H1 (cell line): Measurements from ENCODE around the gene URAD. TPM values are rescaled to one million over a fixed set of nuclear protein-coding genes. Genes with fewer than 3 reads are reported as not detected.

Experiments used
- CTCF ChIA-PET: fragments of 300-600 bp; sonication (Branson Sonifier 250); formaldehyde crosslinking; loops from one replicate; lab custom pipeline; 2021; ENCODE audit not compliant: partially characterized antibody; lab: Charles Lee
- POLR2A ChIA-PET: fragments of 300-600 bp; sonication (Branson Sonifier 250); formaldehyde crosslinking; loops from one replicate; lab custom pipeline; 2021; ENCODE audit warnings: inconsistent platforms; ENCODE audit not compliant: partially characterized antibody; lab: Charles Lee
- DNase-seq, 2 experiments: peaks; one replicate each; pipeline versions ENCODE4 v3.0.0 to v3.0.0-alpha.2; 2010 to 2022; ENCODE audit warnings: low spot score in 2 of 2, low read depth in 1 of 2, mixed read lengths in 1 of 2
- FAIRE-seq: peaks from 2 replicates; lab custom pipeline; 2011; peaks lifted over from hg19 to GRCh38; lab: Jason Lieb, UNC
- H2AFZ ChIP-seq: 2 replicates; pipeline ENCODE4 v1.8.1; 2012; ENCODE audit warnings: low read length, inconsistent platforms
- H2AK5ac ChIP-seq: 2 replicates; pipeline ENCODE4 v1.6.1; 2013; ENCODE audit warnings: low read depth, low read length
- H2BK120ac ChIP-seq: replicated peaks from 2 replicates; pipeline ENCODE3; 2013; ENCODE audit warnings: low read depth, low read length, inconsistent platforms
- H2BK12ac ChIP-seq: 2 replicates; pipeline ENCODE4 v1.6.1; 2013; ENCODE audit warnings: low read depth, low read length
- H2BK15ac ChIP-seq: 2 replicates; pipeline ENCODE4 v1.6.1; 2013; ENCODE audit warnings: low read length
- H2BK20ac ChIP-seq: 2 replicates; pipeline ENCODE4 v1.6.1; 2013; ENCODE audit warnings: low read length
- H2BK5ac ChIP-seq: 2 replicates; pipeline ENCODE4 v1.6.1; 2013; ENCODE audit warnings: low read depth, low read length
- H3K14ac ChIP-seq: 2 replicates; pipeline ENCODE4 v1.6.1; 2013; ENCODE audit warnings: inconsistent platforms; ENCODE audit not compliant: insufficient read length
- H3K18ac ChIP-seq: 2 replicates; pipeline ENCODE4 v1.6.1; 2013; ENCODE audit warnings: low read length; ENCODE audit errors: extremely low read depth
- H3K23ac ChIP-seq: 2 replicates; pipeline ENCODE4 v1.6.1; 2013; ENCODE audit warnings: inconsistent platforms; ENCODE audit not compliant: insufficient read length
- H3K23me2 ChIP-seq: 2 replicates; pipeline ENCODE4 v1.6.1; 2013; ENCODE audit warnings: low read depth, low read length
- H3K27ac ChIP-seq: 2 replicates; pipeline ENCODE4 v1.6.1; 2011; ENCODE audit warnings: low read depth, low read length, inconsistent platforms
- H3K27me3 ChIP-seq, 4 experiments: replicated peaks in 1 of 4; 1 replicate in 1 of 4; 2 replicates in 3 of 4; pipeline versions ENCODE4 v1.6.1 to v1.8.1; 2011 to 2013; ENCODE audit warnings: low read length in 3 of 4, mild to moderate bottlenecking in 3 of 4, inconsistent platforms in 2 of 4, mixed read lengths in 2 of 4, moderate library complexity in 1 of 4; ENCODE audit not compliant: control insufficient read depth in 3 of 4, insufficient read depth in 3 of 4; ENCODE audit errors: extremely low read depth in 1 of 4
- H3K36me3 ChIP-seq, 4 experiments: 2 replicates each; pipeline versions ENCODE4 v1.6.1 to v1.8.1; 2011 to 2013; ENCODE audit warnings: mild to moderate bottlenecking in 4 of 4, low read length in 3 of 4, moderate library complexity in 2 of 4, control low read depth in 1 of 4, inconsistent platforms in 1 of 4; ENCODE audit not compliant: insufficient read depth in 4 of 4, control insufficient read depth in 2 of 4
- H3K4ac ChIP-seq: replicated peaks from 2 replicates; pipeline ENCODE3; 2013; ENCODE audit warnings: low read length, low read depth, mixed read lengths, inconsistent platforms; ENCODE audit not compliant: insufficient read length
- H3K4me1 ChIP-seq, 4 experiments: replicated peaks in 1 of 4; 1 replicate in 1 of 4; 2 replicates in 3 of 4; pipeline versions ENCODE4 v1.6.1 to v1.8.1; 2011 to 2013; ENCODE audit warnings: low read length in 3 of 4, inconsistent platforms in 2 of 4, mixed read lengths in 1 of 4; ENCODE audit not compliant: insufficient read depth in 4 of 4, control insufficient read depth in 3 of 4
- H3K4me2 ChIP-seq, 2 experiments: 2 replicates each; pipeline versions ENCODE4 v1.6.1 to v1.8.1; 2011 to 2013; ENCODE audit warnings: low read depth in 2 of 2, low read length in 2 of 2, control low read depth in 1 of 2, inconsistent platforms in 1 of 2, mild to moderate bottlenecking in 1 of 2; ENCODE audit not compliant: insufficient read depth in 1 of 2
- H3K4me3 ChIP-seq, 4 experiments: fragments of 200-600, 300-600 bp in 1 of 4; sonication (generic), shearing (Covaris generic), sonication (Bioruptor Twin) in 1 of 4; 2 replicates each; pipeline versions ENCODE4 v1.5.1 to v1.8.1; 2011 to 2016; ENCODE audit warnings: low read length in 4 of 4, low read depth in 3 of 4, control low read depth in 2 of 4, inconsistent platforms in 2 of 4, mild to moderate bottlenecking in 2 of 4, mixed read lengths in 1 of 4, moderate library complexity in 1 of 4; ENCODE audit not compliant: insufficient read depth in 2 of 4; ENCODE audit errors: extremely low read depth in 1 of 4
- H3K56ac ChIP-seq: replicated peaks from 2 replicates; pipeline ENCODE3; 2013; ENCODE audit warnings: low read depth, mild to moderate bottlenecking, mixed read lengths, low read length, inconsistent platforms; ENCODE audit not compliant: insufficient read length
- H3K79me1 ChIP-seq: 2 replicates; pipeline ENCODE4 v1.6.1; 2013; ENCODE audit warnings: low read depth, low read length, control low read depth
- H3K79me2 ChIP-seq, 2 experiments: 2 replicates each; pipeline versions ENCODE4 v1.6.1 to v1.8.1; 2012 to 2013; ENCODE audit warnings: low read length in 2 of 2, mild to moderate bottlenecking in 2 of 2, inconsistent platforms in 1 of 2; ENCODE audit not compliant: insufficient read depth in 2 of 2, control insufficient read depth in 1 of 2
- H3K9ac ChIP-seq, 4 experiments: replicated peaks in 1 of 4; 1 replicate in 1 of 4; 2 replicates in 3 of 4; pipeline versions ENCODE4 v1.6.1 to v1.8.1; 2011 to 2013; ENCODE audit warnings: low read depth in 3 of 4, low read length in 3 of 4, control low read depth in 2 of 4, mild to moderate bottlenecking in 2 of 4, moderate library complexity in 2 of 4, inconsistent platforms in 1 of 4; ENCODE audit errors: extremely low read depth in 1 of 4
- H3K9me3 ChIP-seq, 2 experiments: 2 replicates each; pipeline versions ENCODE4 v1.6.1 to v1.8.1; 2012 to 2013; ENCODE audit warnings: mild to moderate bottlenecking in 2 of 2, moderate library complexity in 2 of 2, control low read depth in 1 of 2, inconsistent platforms in 1 of 2, low read depth in 1 of 2, low read length in 1 of 2, mixed read lengths in 1 of 2; ENCODE audit not compliant: insufficient read depth in 2 of 2
- H4K20me1 ChIP-seq, 2 experiments: replicated peaks in 1 of 2; 2 replicates each; pipeline versions ENCODE3 to v1.8.1; 2011 to 2013; ENCODE audit warnings: inconsistent platforms in 2 of 2, low read length in 2 of 2, mild to moderate bottlenecking in 1 of 2; ENCODE audit not compliant: insufficient read depth in 2 of 2, control insufficient read depth in 1 of 2
- H4K5ac ChIP-seq: 2 replicates; pipeline ENCODE4 v1.6.1; 2013; ENCODE audit warnings: low read length, low read depth, mixed read lengths, inconsistent platforms; ENCODE audit not compliant: insufficient read length
- H4K8ac ChIP-seq: 2 replicates; pipeline ENCODE4 v1.8.0; 2013; ENCODE audit warnings: mild to moderate bottlenecking, moderate library complexity, low read length, inconsistent platforms; ENCODE audit not compliant: insufficient read depth; ENCODE audit errors: extremely low read depth
- H4K91ac ChIP-seq: replicated peaks from 2 replicates; pipeline ENCODE3; 2013; ENCODE audit warnings: low read length, mixed read lengths, inconsistent platforms; ENCODE audit not compliant: insufficient read length
- EZH2 ChIP-seq: fragments of 200-600 bp; sonication (generic); IDR thresholded peaks from 2 replicates; pipeline ENCODE4 v1.7.1; 2012; ENCODE audit warnings: low read depth, mild to moderate bottlenecking, moderate library complexity, low read length, inconsistent platforms; ENCODE audit not compliant: severe bottlenecking
- RFX5 ChIP-seq: IDR thresholded peaks from 2 replicates; pipeline ENCODE4 v1.6.1; 2011; ENCODE audit warnings: low read depth, low read length, improper control_type of control experiment, borderline replicate concordance
- SIN3A ChIP-seq, 2 experiments: IDR thresholded peaks in 1 of 2; conservative IDR thresholded peaks in 1 of 2; 2 replicates each; pipeline ENCODE4 v1.6.1; 2011 to 2012; ENCODE audit warnings: low read length in 2 of 2, improper control_type of control experiment in 1 of 2, low read depth in 1 of 2, mild to moderate bottlenecking in 1 of 2
- SUZ12 ChIP-seq: fragments of 200-600 bp; sonication (generic); IDR thresholded peaks from 2 replicates; pipeline ENCODE4 v1.6.1; 2012; ENCODE audit warnings: mild to moderate bottlenecking, inconsistent platforms, low read length, moderate library complexity, mixed read lengths
- YY1 ChIP-seq: IDR thresholded peaks from 2 replicates; pipeline ENCODE4 v1.6.1; 2011; ENCODE audit warnings: low read depth, mild to moderate bottlenecking, low read length
- WGBS, 2 experiments: shearing (Covaris generic) in 1 of 2; methylation state at CpG; one replicate each; pipeline versions ENCODE4 v1.1.6 to v1.1.7; 2013 to 2015; ENCODE audit warnings: low lambda C conversion rate in 2 of 2, mixed read lengths in 2 of 2, inconsistent platforms in 1 of 2, low coverage in 1 of 2, missing lambda C conversion rate in 1 of 2; ENCODE audit not compliant: insufficient replicate concordance in 2 of 2, insufficient coverage in 1 of 2, insufficient read length in 1 of 2; ENCODE audit errors: extremely low coverage in 1 of 2, missing lambda C conversion rate in 1 of 2; 5-methylcytosine and 5-hydroxymethylcytosine counted together
- polyA plus RNA-seq, 7 experiments: library from polyadenylated mRNA; depleted of rRNA in 3 of 7; stranded (reverse) in 5 of 7; unstranded in 2 of 7; fragments of >200 nt in 5 of 7; fragments of 200-250 nt in 2 of 7; gene quantifications; 1 replicate in 5 of 7; 2 replicates in 1 of 7; 4 replicates in 1 of 7; pipeline versions ENCODE4 v1.2.1 to v1.2.3, GENCODE V29; 2011 to 2013; ENCODE audit warnings: missing spikeins in 2 of 7, mixed read lengths in 2 of 7
- total RNA-seq: library from RNA; stranded (reverse); fragmentation: NEBNext Ultra II Directional; extraction: Animal tissue kit (Norgen Biotek cat#: 25700); gene quantifications from 2 replicates; pipeline ENCODE4 v1.2.1, GENCODE V29; 2021

Gene URAD
- total and polyA plus RNA-seq, 2 of the 8 experiments (the other 6 are each of a cell fraction or from before 2014, with no cell fraction given): not detected

GRCh38 chr13:27966641-27967202 lies 21.8 kb downstream of the URAD start:
- H2BK12ac ChIP-seq: no peak overlapping the region
- H4K91ac ChIP-seq: no peak overlapping the region
- H2AFZ ChIP-seq: no peak overlapping the region
- no peaks in the 10 kb centered on the region for H3K9me3 ChIP-seq
- no peak overlapping the region for H2AK5ac ChIP-seq
- H3K23me2 ChIP-seq: peaks cover 5% of the 10 kb centered on the region; the same call in 1 of the 2 replicates
- H3K14ac ChIP-seq: no peak overlapping the region
- H3K9ac ChIP-seq: no peak overlapping the region
- peaks cover 93 to 100% (median 97%) of the 10 kb centered on the region in 4 experiments for H3K27me3 ChIP-seq
- no peaks in the 10 kb centered on the region for H3K79me2 ChIP-seq
- H3K23ac ChIP-seq: no peak overlapping the region
- peak in 1 of 2 experiments; percentile 80 for DNase-seq
- H3K79me1 ChIP-seq: no peaks in the 10 kb centered on the region
- CTCF ChIA-PET: interaction anchor here (1.5 to 19.7 kb wide), 5 partner anchors 12 to 145 kb away, joined by 3 to 283 read pairs (median 49); partner anchors contain the start of genes CDX2 and URAD
- no peak overlapping the region for H2BK120ac ChIP-seq
- H4K20me1 ChIP-seq: peaks cover 28 to 45% of the 10 kb centered on the region in 2 experiments
- H4K5ac ChIP-seq: no peak overlapping the region
- peaks cover 0 to 12% (median 0%) of the 10 kb centered on the region in 4 experiments; a peak in 1 of 8 replicates for H3K36me3 ChIP-seq
- 0 out of 4 replicates have a peak, but pooled peaks of 1 of the 2 experiments have one; percentile 33 for TF ChIP-seq SIN3A (conservative IDR thresholded peaks at IDR 0.05 in 1 of 2, IDR thresholded peaks at IDR 0.05 in 1 of 2; ENCODE audit: low read depth in 1 of 2, low read length in 2 of 2)
- peak; percentile 70 for TF ChIP-seq EZH2
- peak; percentile 18 for TF ChIP-seq SUZ12
- TF ChIP-seq YY1: no peak
- no peak for TF ChIP-seq RFX5
- WGBS, 2 experiments: 1% methylated on average over 12 of the region's 38 CpGs; no CpG with 5 or more reads in 1 of the 2 experiments
- H3K27ac ChIP-seq: no peak overlapping the region
- POLR2A ChIA-PET: interaction anchor here (5.6 kb wide), 1 partner anchor 12 kb away, joined by 31 read pairs; no protein-coding TSS in a partner anchor
- H3K4me1 ChIP-seq: peaks cover 11 to 60% (median 40%) of the 10 kb centered on the region in 4 experiments
- no peak overlapping the region for H2BK15ac ChIP-seq
- peak overlapping the region in 1 of 4 experiments; percentile 29; a peak in 2 of 8 replicates for H3K4me3 ChIP-seq
- H2BK5ac ChIP-seq: no peak overlapping the region; the same call in 1 of the 2 replicates
- H2BK20ac ChIP-seq: no peak overlapping the region
- H3K4me2 ChIP-seq: peak overlapping the region; percentile 10 to 53; a peak in 3 of 4 replicates
- H3K56ac ChIP-seq: no peak overlapping the region
- no peak overlapping the region; the same call in 1 of the 2 replicates for H3K18ac ChIP-seq
- H4K8ac ChIP-seq: no peak overlapping the region
- no peak for FAIRE-seq
- H3K4ac ChIP-seq: no peak overlapping the region
